ENCODE measurements around the gene MRPS24. TPM values are rescaled to one million over a fixed set of nuclear protein-coding genes. Genes with fewer than 3 reads are reported as not detected.
"Not testable (repeated sequence)": the region's sequence is repeated elsewhere in the genome, so short reads cannot be mapped to it uniquely, and the experiment has no call there.

The MRPS24 gene
- total RNA-seq, 1 donor, result 111 TPM

DNA sequence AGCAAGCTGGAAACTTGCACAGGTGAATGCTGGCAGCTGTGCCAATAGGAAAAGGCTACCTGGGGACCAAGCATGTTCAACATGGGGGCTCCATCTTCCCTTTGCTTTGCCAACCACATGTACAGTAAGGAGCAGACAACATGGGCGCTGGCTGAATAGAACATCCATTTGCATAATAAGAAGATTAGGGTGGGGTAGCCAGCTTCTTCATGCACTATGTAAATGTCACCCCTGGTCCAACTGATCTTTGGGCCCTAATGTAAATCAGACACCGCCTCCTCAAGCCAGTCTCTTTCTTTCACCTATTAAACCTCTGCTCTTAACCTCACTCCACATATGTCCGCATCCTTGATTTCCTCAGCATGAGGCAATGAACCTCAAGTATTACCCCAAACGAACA lies 26.0 kb downstream of the MRPS24 start:
- DNase-seq (ENCODE audit: low read depth in 2 of 3, low spot score in 2 of 3), result no peak

DNA sequence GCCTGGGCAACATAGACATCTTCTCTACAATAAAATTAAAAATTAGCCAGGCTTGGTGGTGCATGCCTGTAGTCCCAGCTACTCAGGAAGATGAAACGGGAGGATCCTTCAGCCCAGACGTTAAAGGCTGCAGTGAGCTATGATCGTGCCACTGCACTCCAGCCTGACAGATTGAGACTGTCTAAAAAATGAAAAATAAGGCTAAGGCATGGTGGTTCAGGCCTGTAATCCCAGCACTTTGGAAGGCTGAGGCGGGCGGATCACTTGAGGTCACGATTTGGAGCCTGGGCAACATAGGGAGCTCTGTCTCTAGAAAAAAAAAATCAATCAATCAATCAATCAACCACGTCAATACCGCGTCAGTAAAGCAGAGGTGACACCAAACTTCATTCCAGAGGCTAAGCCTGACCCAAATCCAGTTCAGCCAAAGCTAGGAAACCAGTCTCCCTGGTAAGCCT lies 31.1 kb downstream of the MRPS24 start:
- no peak for DNase-seq (ENCODE audit: low read depth in 2 of 3, low spot score in 2 of 3)

DNA sequence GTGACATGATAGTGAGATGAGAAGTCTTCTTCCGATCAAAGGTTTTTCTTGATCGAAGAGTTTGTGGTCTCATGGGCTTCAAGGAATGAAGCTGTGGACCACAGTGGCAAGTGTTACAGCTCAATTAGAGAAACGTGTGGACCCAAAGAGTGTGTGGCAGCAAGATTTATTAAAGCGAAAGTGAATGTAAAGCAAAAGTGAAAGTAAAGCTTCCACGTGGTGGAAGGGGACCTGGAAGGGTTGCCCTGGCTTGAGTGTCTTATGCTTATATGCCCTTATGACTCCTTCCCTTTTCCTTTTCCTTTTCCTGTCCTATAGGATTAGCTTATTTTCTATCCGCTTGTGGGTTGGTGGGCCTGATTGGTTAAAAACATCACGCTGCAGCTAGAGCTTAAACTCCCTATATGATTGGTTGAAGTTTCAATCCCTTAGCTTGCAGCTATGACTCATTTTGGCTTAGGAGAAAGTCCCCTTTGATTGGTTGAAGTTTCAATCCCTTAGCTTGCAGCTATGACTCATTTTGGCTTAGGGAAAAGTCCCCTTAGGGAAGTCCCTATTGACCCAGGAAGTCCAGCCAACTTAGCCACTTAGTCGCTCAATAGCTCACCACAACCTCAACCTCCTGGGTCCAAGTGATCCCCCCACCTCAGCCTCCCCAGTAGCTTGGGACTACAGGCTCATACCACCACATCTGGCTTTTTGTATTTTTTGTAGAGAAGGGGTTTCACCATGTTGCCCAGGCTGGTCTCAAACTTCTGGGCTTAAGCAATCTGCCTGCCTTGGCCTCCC lies 34.7 kb downstream of the MRPS24 start:
- DNase-seq (ENCODE audit: low read depth in 2 of 3, low spot score in 2 of 3), result peak; percentile 23 to 75 (median 61)

DNA sequence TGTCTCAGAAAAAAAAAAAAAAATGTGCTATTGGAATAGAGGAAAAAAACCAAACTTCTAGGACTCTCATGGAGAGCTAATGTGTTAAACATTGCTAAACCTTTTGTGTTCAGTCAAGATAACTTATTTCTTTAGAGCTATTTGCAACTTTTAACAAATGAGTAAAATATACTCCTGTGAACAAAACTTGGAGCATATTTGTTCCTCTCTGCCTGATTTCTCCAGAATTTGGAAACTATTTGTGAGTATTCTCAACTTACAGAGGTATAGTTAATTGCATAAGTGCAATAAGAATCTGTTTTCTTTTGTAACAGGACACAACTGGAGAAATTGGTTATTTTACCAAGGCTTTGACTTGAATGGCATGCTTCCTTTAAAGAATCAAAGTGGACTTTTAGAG lies 38.4 kb downstream of the MRPS24 start:
- not testable (repeated sequence) for DNase-seq (ENCODE audit: low read depth in 2 of 3, low spot score in 2 of 3)

DNA sequence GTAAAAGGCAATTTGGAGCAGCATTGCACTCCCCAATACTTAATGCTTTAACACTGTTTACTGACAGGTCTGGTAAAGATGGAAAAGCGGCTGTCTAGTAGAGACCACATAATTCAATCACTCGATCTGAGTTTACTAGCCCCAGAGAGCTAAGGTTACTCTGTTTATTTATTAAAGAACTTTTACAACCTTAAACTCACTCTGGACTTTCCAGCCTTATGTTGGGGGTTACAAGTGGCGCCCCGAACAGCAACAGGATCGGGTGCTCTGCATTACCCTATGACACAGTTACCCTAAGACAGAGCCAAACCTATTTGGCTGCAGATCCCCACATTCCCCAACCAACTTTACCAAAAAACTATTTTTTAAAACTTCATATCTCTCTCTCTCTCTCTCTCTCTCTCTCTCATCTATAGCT lies 43.9 kb downstream of the MRPS24 start:
- no peak for DNase-seq (ENCODE audit: low read depth in 2 of 3, low spot score in 2 of 3)

DNA sequence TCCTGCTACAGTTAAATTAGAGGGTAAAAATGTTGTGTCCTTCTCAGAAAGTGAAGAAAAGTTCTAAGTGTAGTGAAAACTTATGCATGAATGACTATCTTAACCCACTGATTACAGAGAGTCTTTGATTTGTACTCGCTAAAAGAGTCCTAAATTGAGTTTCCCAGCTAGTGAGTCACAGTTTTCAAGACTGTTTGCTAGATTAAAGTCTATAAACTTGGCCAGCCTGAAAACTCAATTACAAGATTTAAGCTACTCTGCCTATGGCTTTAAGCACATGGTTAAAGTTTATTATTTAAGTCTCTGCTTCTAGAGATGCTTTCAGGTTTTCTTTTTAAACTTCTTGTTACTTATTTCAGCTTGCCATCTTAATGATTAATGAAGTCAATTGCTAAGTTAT lies 44.4 kb downstream of the MRPS24 start:
- DNase-seq (ENCODE audit: low read depth in 2 of 3, low spot score in 2 of 3), result no peak

DNA sequence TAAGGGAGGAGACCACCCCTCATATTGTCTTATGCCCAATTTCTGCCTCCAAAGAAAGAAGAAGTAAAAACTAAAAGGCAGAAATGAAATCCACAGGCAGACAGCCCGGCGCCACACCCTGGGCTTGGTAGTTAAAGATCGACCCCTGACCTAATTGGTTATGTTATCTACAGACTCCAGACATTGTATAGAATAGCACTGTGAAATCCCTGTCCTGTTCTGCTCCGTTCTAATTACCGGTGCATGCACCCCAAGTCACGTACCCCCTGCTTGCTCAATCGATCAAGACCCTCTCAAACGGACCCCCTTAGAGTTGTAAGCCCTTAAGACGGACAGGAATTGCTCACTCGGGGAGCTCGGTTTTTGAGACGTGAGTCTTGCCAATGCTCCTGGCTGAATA lies 44.8 kb downstream of the MRPS24 start:
- DNase-seq (ENCODE audit: low read depth in 2 of 3, low spot score in 2 of 3), result not testable (repeated sequence)

DNA sequence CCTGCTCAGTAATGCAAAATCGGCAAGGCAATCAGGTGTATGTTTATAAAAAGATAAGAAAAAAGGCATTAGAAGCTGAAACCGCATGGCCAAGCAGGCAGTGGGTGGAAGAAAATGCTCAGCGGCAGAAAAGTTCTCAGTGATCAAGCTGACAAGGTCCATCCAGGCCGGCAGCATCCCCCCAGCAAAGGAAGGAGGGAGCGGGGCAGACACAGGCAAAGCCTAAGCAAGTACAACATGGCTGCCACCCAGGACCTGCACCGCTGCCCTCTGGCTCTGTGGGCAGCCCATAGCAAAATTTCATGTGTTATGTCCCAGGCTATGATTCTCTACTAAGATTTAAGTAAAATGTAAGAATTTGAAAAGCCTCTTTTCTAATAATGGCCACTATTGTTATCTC lies 45.4 kb downstream of the MRPS24 start:
- DNase-seq (ENCODE audit: low read depth in 2 of 3, low spot score in 2 of 3), result no peak

DNA sequence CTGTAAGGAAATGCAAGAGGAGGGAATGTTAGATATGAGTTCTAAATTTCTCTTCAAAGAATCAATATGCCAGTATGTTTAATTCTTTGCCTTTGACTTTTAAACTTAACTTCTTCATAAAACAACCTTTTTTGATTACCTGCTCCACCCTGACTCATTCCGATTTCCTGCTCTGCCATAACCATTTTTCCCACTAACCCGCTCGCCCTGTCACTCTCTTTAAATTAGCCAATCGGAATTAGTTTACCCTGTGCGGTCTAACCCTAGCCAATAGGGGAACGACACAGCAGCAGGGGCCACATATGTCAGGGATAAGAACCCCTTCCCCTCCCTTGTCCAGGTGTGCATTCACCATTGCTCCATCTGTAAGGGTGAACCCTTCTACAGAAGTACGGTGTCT lies 45.9 kb downstream of the MRPS24 start:
- not testable (repeated sequence) for DNase-seq (ENCODE audit: low read depth in 2 of 3, low spot score in 2 of 3)

Small RNAs within 50 kb of the gene (small RNA-seq; reads per million reads assigned to genes)
- not detected for gene MRPS24

Other genes starting within 250 kb of the MRPS24 start
- gene COA1, start 140.0 kb downstream of the MRPS24 start, total RNA-seq, result 35.0 TPM
- 22.6 TPM for gene BLVRA, start 110.8 kb downstream of the MRPS24 start, total RNA-seq
- gene URGCP, start 37.1 kb upstream of the MRPS24 start, total RNA-seq, result 24.2 TPM
- gene UBE2D4, start 56.9 kb upstream of the MRPS24 start, total RNA-seq, result 12.9 TPM
- not detected for gene SPDYE1, start 128.4 kb upstream of the MRPS24 start, total RNA-seq
- gene DBNL, start 175.2 kb upstream of the MRPS24 start, total RNA-seq, result 125 TPM
- 0.81 TPM for gene PGAM2, start 196.1 kb upstream of the MRPS24 start, total RNA-seq
- 32.9 TPM for gene POLM, start 213.0 kb upstream of the MRPS24 start, total RNA-seq
- 19.4 TPM for gene AEBP1, start 234.8 kb upstream of the MRPS24 start, total RNA-seq

Data from hematopoietic multipotent progenitor cell (in vitro differentiated cells).